Endothelial cell of umbilical vein (primary cell): Measurements from ENCODE around the gene PRSS58. TPM values are rescaled to one million over a fixed set of nuclear protein-coding genes. Genes with fewer than 3 reads are reported as not detected.

Experiments used
- BruUV-seq: library from RNA; stranded (reverse); fragments of 400-500 nt; replicated peaks from 2 replicates; lab custom pipeline; 2021; lab: Mats Ljungman, UMichigan
- CTCF ChIA-PET: fragments of 300-600, 350-600 bp; sonication (Branson Sonifier 250); formaldehyde crosslinking; loops from one replicate; lab custom pipeline; 2021; ENCODE audit warnings: antibody characterized with exemption, inconsistent platforms; lab: Charles Lee
- POLR2A ChIA-PET: fragments of 300-600, 350-600 bp; sonication (Branson Sonifier 250); formaldehyde crosslinking; loops from one replicate; lab custom pipeline; 2021; ENCODE audit warnings: antibody characterized with exemption, inconsistent platforms; lab: Charles Lee
- DNase-seq: peaks from one replicate; pipeline ENCODE4 v3.0.0-alpha.2; 2011; ENCODE audit warnings: low read depth, low spot score
- FAIRE-seq: peaks from 2 replicates; lab custom pipeline; 2011; peaks lifted over from hg19 to GRCh38; lab: Jason Lieb, UNC
- H2AFZ ChIP-seq: 2 replicates; pipeline ENCODE4 v1.6.0; 2012; ENCODE audit warnings: low read depth, low read length, control low read depth, inconsistent platforms
- H3K27ac ChIP-seq: 2 replicates; pipeline ENCODE4 v1.5.1; 2011; ENCODE audit warnings: low read depth, mild to moderate bottlenecking, control low read depth, low read length, moderate library complexity; ENCODE audit not compliant: insufficient read depth
- H3K27me3 ChIP-seq, 2 experiments: 2 replicates each; pipeline versions ENCODE4 v1.6.0 to v1.6.1; 2011; ENCODE audit warnings: low read length in 2 of 2, mixed read lengths in 1 of 2; ENCODE audit not compliant: control insufficient read depth in 2 of 2, insufficient read depth in 2 of 2
- H3K36me3 ChIP-seq, 2 experiments: 2 replicates in 1 of 2; 3 replicates in 1 of 2; pipeline ENCODE4 v1.5.1; 2011; ENCODE audit warnings: low read length in 2 of 2, mild to moderate bottlenecking in 1 of 2, moderate library complexity in 1 of 2; ENCODE audit not compliant: control insufficient read depth in 2 of 2, insufficient read depth in 2 of 2; ENCODE audit errors: extremely low read depth in 1 of 2
- H3K4me1 ChIP-seq: 3 replicates; pipeline ENCODE4 v1.5.1; 2011; ENCODE audit warnings: mild to moderate bottlenecking, low read length; ENCODE audit not compliant: control insufficient read depth, insufficient read depth; ENCODE audit errors: extremely low read depth
- H3K4me2 ChIP-seq: 2 replicates; pipeline ENCODE4 v1.6.1; 2011; ENCODE audit warnings: low read length, control low read depth, mixed read lengths; ENCODE audit not compliant: insufficient read depth
- H3K4me3 ChIP-seq, 3 experiments: fragments of 200-600 bp in 1 of 3; sonication (generic), shearing (Covaris generic) in 1 of 3; replicated peaks in 1 of 3; 2 replicates each; pipeline ENCODE4 v1.5.1; 2011 to 2016; ENCODE audit warnings: control low read depth in 3 of 3, low read length in 3 of 3, mild to moderate bottlenecking in 2 of 3, inconsistent platforms in 1 of 3, low read depth in 1 of 3, moderate library complexity in 1 of 3; ENCODE audit not compliant: insufficient read depth in 1 of 3
- H3K79me2 ChIP-seq: 2 replicates; pipeline ENCODE4 v1.6.0; 2012; ENCODE audit warnings: low read length, inconsistent platforms; ENCODE audit not compliant: control insufficient read depth, insufficient read depth
- H3K9ac ChIP-seq: replicated peaks from 2 replicates; pipeline ENCODE3; 2011; ENCODE audit warnings: low read length, control low read depth; ENCODE audit not compliant: insufficient read depth; ENCODE audit errors: extremely low read depth
- H3K9me1 ChIP-seq: replicated peaks from 3 replicates; pipeline ENCODE4 v1.6.0; 2011; ENCODE audit warnings: mild to moderate bottlenecking, low read length; ENCODE audit not compliant: control insufficient read depth, insufficient read depth; ENCODE audit errors: extremely low read depth
- H3K9me3 ChIP-seq: replicated peaks from 2 replicates; pipeline ENCODE4 v1.5.1; 2012; ENCODE audit warnings: low read length, inconsistent platforms; ENCODE audit not compliant: control insufficient read depth, insufficient read depth
- H4K20me1 ChIP-seq: replicated peaks from 2 replicates; pipeline ENCODE3; 2011; ENCODE audit warnings: mild to moderate bottlenecking, low read length; ENCODE audit not compliant: control insufficient read depth, insufficient read depth; ENCODE audit errors: extremely low read depth
- EZH2 ChIP-seq: IDR thresholded peaks from 2 replicates; pipeline ENCODE4 v1.6.1; 2012; ENCODE audit warnings: borderline replicate concordance, low read depth, mild to moderate bottlenecking, moderate library complexity, low read length, inconsistent platforms; ENCODE audit not compliant: severe bottlenecking
- FOS ChIP-seq: IDR thresholded peaks from 2 replicates; pipeline ENCODE4 v1.6.1; 2011; ENCODE audit warnings: mild to moderate bottlenecking, low read length, moderate library complexity, borderline replicate concordance; ENCODE audit not compliant: insufficient read depth
- GATA2 ChIP-seq: IDR thresholded peaks from 2 replicates; pipeline ENCODE4 v1.7.0; 2011; ENCODE audit warnings: low read depth, mild to moderate bottlenecking, moderate library complexity, mixed read lengths, low read length; ENCODE audit not compliant: insufficient read length, insufficient read depth
- JUN ChIP-seq: IDR thresholded peaks from 2 replicates; pipeline ENCODE4 v1.6.1; 2011; ENCODE audit warnings: borderline replicate concordance, low read depth; ENCODE audit not compliant: insufficient read length, insufficient read depth
- MAX ChIP-seq: IDR thresholded peaks from 2 replicates; pipeline ENCODE4 v1.6.1; 2011; ENCODE audit not compliant: insufficient read depth, insufficient read length
- MYC ChIP-seq: IDR thresholded peaks from one replicate; pipeline ENCODE4 v1.6.1; 2011; ENCODE audit warnings: mild to moderate bottlenecking, low read depth, low read length
- POLR2A ChIP-seq: IDR thresholded peaks from 2 replicates; pipeline ENCODE4 v1.6.1; 2012; ENCODE audit warnings: low read depth, mild to moderate bottlenecking, control low read depth, low read length
- POLR2AphosphoS5 ChIP-seq: IDR thresholded peaks from 2 replicates; pipeline ENCODE4 v1.6.1; 2012; ENCODE audit warnings: low read depth, mild to moderate bottlenecking, control low read depth, low read length, moderate library complexity; ENCODE audit not compliant: insufficient read depth
- dilution Hi-C: fragments of 300-500 bp; cut with MboI; formaldehyde crosslinking; loops from one replicate; pipeline ENCODE4 v1.15.0; 2019; ENCODE audit warnings: low sequenced_read_pairs; ENCODE audit not compliant: extremely low pct_ligation_motif_present
- intact Hi-C: fragments of 100-400 bp; cut with micrococcal nuclease; formaldehyde crosslinking; loops from one replicate; pipeline ENCODE4 v1.10.0; 2022
- polyA plus RNA-seq, 4 experiments: library from polyadenylated mRNA; depleted of rRNA in 3 of 4; stranded (reverse) in 3 of 4; unstranded in 1 of 4; fragments of >200 nt; gene quantifications; 2 replicates each; pipeline versions ENCODE4 v1.2.1 to v1.2.3, GENCODE V29; 2011 to 2012; ENCODE audit warnings: missing spikeins in 1 of 4
- total RNA-seq: library from RNA; stranded (reverse); gene quantifications from 2 replicates; pipeline ENCODE4 v1.2.3, GENCODE V29; 2021
- TF ChIP-seq, protein P1 (sequence below), 2 donors: IDR thresholded peaks; 1 replicate in 1 of 2; 2 replicates in 1 of 2; pipeline ENCODE4 v1.5.1; 2011; ENCODE audit warnings: low read length in 2 of 2, mild to moderate bottlenecking in 2 of 2, moderate library complexity in 2 of 2, control low read depth in 1 of 2, inconsistent platforms in 1 of 2, low read depth in 1 of 2; ENCODE audit not compliant: insufficient read depth in 1 of 2; ENCODE audit errors: extremely low read depth in 1 of 2

The PRSS58 gene
- total and polyA plus RNA-seq, 2 donors (not counting 3 experiments of a cell fraction or from before 2014, with no cell fraction given) = not detected

- Histone ChIP-seq H3K36me3 (no peaks in the 10 kb centered on the region), H3K4me1 (no peaks in the 10 kb centered on the region), H3K27me3 (no peaks in the 10 kb centered on the region), H3K4me2 (no peak overlapping the region), H4K20me1 (no peaks in the 10 kb centered on the region), H3K9me3 (no peaks in the 10 kb centered on the region), H3K9me1 (no peaks in the 10 kb centered on the region), H3K27ac (no peak overlapping the region), H2AFZ (no peak overlapping the region), H3K9ac (no peak overlapping the region), H3K4me3 (no peak overlapping the region), H3K79me2 (no peaks in the 10 kb centered on the region)
- dilution Hi-C loops = no loop called here
- DNase-seq (no peak), FAIRE-seq (no peak)
- TF ChIP-seq POLR2A = no peak
- TF ChIP-seq POLR2AphosphoS5 = no peak
- TF ChIP-seq, protein P1, sequence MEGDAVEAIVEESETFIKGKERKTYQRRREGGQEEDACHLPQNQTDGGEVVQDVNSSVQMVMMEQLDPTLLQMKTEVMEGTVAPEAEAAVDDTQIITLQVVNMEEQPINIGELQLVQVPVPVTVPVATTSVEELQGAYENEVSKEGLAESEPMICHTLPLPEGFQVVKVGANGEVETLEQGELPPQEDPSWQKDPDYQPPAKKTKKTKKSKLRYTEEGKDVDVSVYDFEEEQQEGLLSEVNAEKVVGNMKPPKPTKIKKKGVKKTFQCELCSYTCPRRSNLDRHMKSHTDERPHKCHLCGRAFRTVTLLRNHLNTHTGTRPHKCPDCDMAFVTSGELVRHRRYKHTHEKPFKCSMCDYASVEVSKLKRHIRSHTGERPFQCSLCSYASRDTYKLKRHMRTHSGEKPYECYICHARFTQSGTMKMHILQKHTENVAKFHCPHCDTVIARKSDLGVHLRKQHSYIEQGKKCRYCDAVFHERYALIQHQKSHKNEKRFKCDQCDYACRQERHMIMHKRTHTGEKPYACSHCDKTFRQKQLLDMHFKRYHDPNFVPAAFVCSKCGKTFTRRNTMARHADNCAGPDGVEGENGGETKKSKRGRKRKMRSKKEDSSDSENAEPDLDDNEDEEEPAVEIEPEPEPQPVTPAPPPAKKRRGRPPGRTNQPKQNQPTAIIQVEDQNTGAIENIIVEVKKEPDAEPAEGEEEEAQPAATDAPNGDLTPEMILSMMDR (IDR thresholded peaks at IDR 0.05; ENCODE audit: extremely low read depth in 1 of 2, insufficient read depth in 1 of 2, low read depth in 1 of 2, low read length in 2 of 2) = no peak
- BruUV-seq = no TSS peak
- CTCF ChIA-PET = interaction anchor here (0.6 to 0.7 kb wide), 2 partner anchors 17 to 47 kb away, joined by 3 read pairs; no protein-coding TSS in a partner anchor
- intact Hi-C loops = no loop called here
- POLR2A ChIA-PET = no interaction called here
These were observed 9.4 kb downstream of the PRSS58 start for GRCh38 chr7:142248166-142249160.

DNA sequence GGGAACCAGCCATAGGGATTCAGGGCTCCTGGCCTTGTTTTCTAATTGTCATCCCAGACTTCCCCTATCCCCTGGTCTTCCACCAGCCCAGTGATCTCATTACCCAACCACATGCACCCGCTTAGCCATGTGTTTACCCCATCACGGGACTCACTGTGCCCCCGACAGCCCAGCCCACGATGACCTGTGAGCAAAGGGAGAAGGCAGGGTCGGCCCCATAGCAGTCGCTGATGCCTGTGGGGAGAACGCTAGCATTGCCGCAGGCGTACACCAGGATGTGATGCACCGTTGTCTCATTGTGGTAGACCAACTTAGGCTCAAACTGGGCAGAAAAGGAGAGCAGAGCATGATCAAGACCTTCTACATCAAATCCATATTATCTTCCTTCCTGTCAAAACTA, 14.0 kb downstream of the PRSS58 start:
- Histone ChIP-seq H3K4me1 (no peaks in the 10 kb centered on the region), H3K79me2 (no peaks in the 10 kb centered on the region), H3K27ac (no peak overlapping the region), H3K9me3 (no peaks in the 10 kb centered on the region), H3K9ac (no peak overlapping the region), H4K20me1 (no peaks in the 10 kb centered on the region), H2AFZ (no peak overlapping the region), H3K4me2 (no peak overlapping the region), H3K36me3 (no peaks in the 10 kb centered on the region), H3K4me3 (no peak overlapping the region), H3K27me3 (no peaks in the 10 kb centered on the region), H3K9me1 (no peaks in the 10 kb centered on the region)
- no TSS peak for BruUV-seq
- DNase-seq (no peak), FAIRE-seq (no peak)
- dilution Hi-C loops (no loop called here), intact Hi-C loops (no loop called here)
- TF ChIP-seq, protein P1 (IDR thresholded peaks at IDR 0.05; ENCODE audit: extremely low read depth in 1 of 2, insufficient read depth in 1 of 2, low read depth in 1 of 2, low read length in 2 of 2) = no peak
- TF ChIP-seq FOS = no peak
- no peak for TF ChIP-seq MAX
- TF ChIP-seq EZH2 = no peak
- TF ChIP-seq POLR2A = no peak
- no peak for TF ChIP-seq JUN
- TF ChIP-seq POLR2AphosphoS5 = no peak
- no peak for TF ChIP-seq GATA2
- no peak for TF ChIP-seq MYC
- POLR2A ChIA-PET = no interaction called here
- CTCF ChIA-PET = no interaction called here
